Neural progenitor cell (in vitro differentiated cells): ENCODE data around the gene DUS1L. TPM values are rescaled to one million over a fixed set of nuclear protein-coding genes. Genes with fewer than 3 reads are reported as not detected.

Experiments used
- DNase-seq: peaks from one replicate; pipeline ENCODE4 v3.0.0-alpha.2; 2016; ENCODE audit warnings: low spot score
- H2AFZ ChIP-seq: fragments of 200-600 bp; sonication (generic); replicated peaks from 2 replicates; pipeline ENCODE4 v1.6.1; 2016; ENCODE audit warnings: antibody characterized with exemption
- H3F3A ChIP-seq: fragments of 200-600 bp; sonication (generic); 2 replicates; pipeline ENCODE4 v1.6.1; 2016; ENCODE audit warnings: antibody characterized with exemption, low read depth
- H3K27ac ChIP-seq: fragments of 200-600 bp; sonication (generic); 2 replicates; pipeline ENCODE4 v1.5.1; 2016; ENCODE audit warnings: mild to moderate bottlenecking
- H3K27me3 ChIP-seq: fragments of 200-600 bp; sonication (generic); 2 replicates; pipeline ENCODE4 v1.6.1; 2016; ENCODE audit warnings: mild to moderate bottlenecking, moderate library complexity
- H3K36me3 ChIP-seq: fragments of 200-600 bp; sonication (generic); 2 replicates; pipeline ENCODE4 v1.5.1; 2016
- H3K4me1 ChIP-seq: fragments of 200-600 bp; sonication (generic); 2 replicates; pipeline ENCODE4 v1.6.1; 2016; ENCODE audit warnings: mixed run types
- H3K4me2 ChIP-seq: fragments of 200-600 bp; sonication (generic); 2 replicates; pipeline ENCODE4 v1.6.1; 2016
- H3K4me3 ChIP-seq: fragments of 200-600 bp; sonication (generic); 2 replicates; pipeline ENCODE4 v1.5.1; 2016
- H3K79me2 ChIP-seq: fragments of 200-600 bp; sonication (generic); 2 replicates; pipeline ENCODE4 v1.6.1; 2016; ENCODE audit warnings: low read depth
- H3K9ac ChIP-seq: fragments of 200-600 bp; sonication (generic); 2 replicates; pipeline ENCODE4 v1.6.1; 2016
- H3K9me3 ChIP-seq: fragments of 200-600 bp; sonication (generic); 2 replicates; pipeline ENCODE4 v1.5.1; 2016; ENCODE audit warnings: low read depth
- H4K20me1 ChIP-seq: fragments of 200-600 bp; sonication (generic); 2 replicates; pipeline ENCODE4 v1.6.1; 2016; ENCODE audit warnings: low read depth
- H3K27ac Mint-ChIP-seq: 3 replicates; pipeline ENCODE4 v1.8.0; 2021; ENCODE audit warnings: mixed read lengths
- H3K27me3 Mint-ChIP-seq: 2 replicates; pipeline ENCODE4 v1.8.0; 2022; ENCODE audit warnings: low read depth, mild to moderate bottlenecking, inconsistent platforms, moderate library complexity, mixed read lengths; ENCODE audit not compliant: insufficient read depth
- H3K36me3 Mint-ChIP-seq: 3 replicates; pipeline ENCODE4 v1.8.0; 2021; ENCODE audit warnings: mixed read lengths
- H3K4me1 Mint-ChIP-seq: 3 replicates; pipeline ENCODE4 v1.8.0; 2021; ENCODE audit warnings: mixed read lengths
- H3K4me3 Mint-ChIP-seq: 3 replicates; pipeline ENCODE4 v1.8.0; 2021; ENCODE audit warnings: mild to moderate bottlenecking, moderate library complexity, mixed read lengths
- H3K9me3 Mint-ChIP-seq: 3 replicates; pipeline ENCODE4 v1.8.0; 2020; ENCODE audit warnings: mixed read lengths
- CTCF ChIP-seq: fragments of 200-600 bp; sonication (generic); IDR thresholded peaks from 2 replicates; pipeline ENCODE4 v1.5.1; 2017; ENCODE audit warnings: antibody characterized with exemption, mild to moderate bottlenecking
- EZH2 ChIP-seq: fragments of 200-600 bp; sonication (generic); IDR thresholded peaks from 2 replicates; pipeline ENCODE4 v1.6.1; 2017; ENCODE audit warnings: antibody characterized with exemption, mild to moderate bottlenecking, moderate library complexity
- EZH2phosphoT487 ChIP-seq: fragments of 200-600 bp; sonication (generic); IDR thresholded peaks from 2 replicates; pipeline ENCODE4 v1.6.1; 2017; ENCODE audit warnings: antibody characterized with exemption
- total RNA-seq: library from RNA; depleted of rRNA; stranded (reverse); fragments of >200 nt; gene quantifications from 2 replicates; pipeline ENCODE4 v1.2.3, GENCODE V29; 2015; ENCODE audit warnings: low replicate concordance

DUS1L gene
- total RNA-seq, 1 donor from 2014 or later, result 54.5 TPM

DNA sequence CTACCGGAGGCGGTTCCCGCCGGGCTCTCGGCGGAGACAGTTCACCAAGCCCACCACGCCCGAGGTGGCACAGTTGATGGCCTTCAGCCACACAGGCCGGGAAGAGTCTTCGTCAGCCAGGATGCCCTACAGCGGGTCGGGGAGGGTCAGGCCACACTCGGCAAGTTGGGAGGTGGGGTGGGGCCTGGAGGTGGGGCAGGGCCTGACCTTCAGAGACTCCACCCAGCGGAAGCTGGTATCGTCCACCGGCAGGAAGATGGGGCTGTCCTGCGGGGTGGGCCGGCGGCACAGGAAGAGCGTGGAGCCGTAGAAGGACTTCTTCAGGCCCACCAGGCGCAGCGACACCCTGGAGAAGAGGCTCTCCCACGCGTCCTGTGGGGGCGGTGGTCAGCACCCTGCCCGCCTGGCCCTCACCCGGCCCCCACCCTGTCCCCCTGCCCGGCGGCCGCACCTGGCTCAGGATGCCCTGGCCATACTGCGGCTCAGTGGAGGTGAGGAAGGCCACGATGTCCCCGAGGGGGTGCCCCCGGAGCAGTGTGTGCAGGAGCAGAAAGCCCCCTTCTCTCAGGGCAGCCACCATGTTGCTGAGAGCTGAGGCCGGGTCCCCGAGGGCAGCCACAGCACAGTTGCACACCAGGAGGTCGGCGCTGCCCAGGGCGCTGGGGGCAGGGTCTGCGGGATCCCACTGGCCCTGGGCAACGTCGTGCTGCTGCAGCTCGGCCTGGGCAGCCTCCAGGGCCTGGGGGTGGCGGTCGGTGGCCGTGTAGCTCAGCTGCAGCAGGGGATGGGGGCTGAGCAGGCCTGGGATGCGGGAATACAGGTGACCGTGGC lies 19.6 kb upstream of the DUS1L start:
- H3K4me2 ChIP-seq, result no peak overlapping the region
- H3K79me2 ChIP-seq, result no peaks in the 10 kb centered on the region
- no peak overlapping the region for H3K27ac ChIP-seq
- no peak overlapping the region for H3K4me3 ChIP-seq
- H3K36me3 ChIP-seq, result no peaks in the 10 kb centered on the region
- Mint-ChIP-seq H3K9me3 (no peaks in the 10 kb centered on the region), H3K27me3 (no peaks in the 10 kb centered on the region), H3K4me3 (no peak overlapping the region), H3K36me3 (no peaks in the 10 kb centered on the region), H3K27ac (no peak overlapping the region), H3K4me1 (no peaks in the 10 kb centered on the region)
- H3K27me3 ChIP-seq, result no peaks in the 10 kb centered on the region
- H3K4me1 ChIP-seq, result no peaks in the 10 kb centered on the region
- no peak for DNase-seq
- H2AFZ ChIP-seq, result no peak overlapping the region
- no peak overlapping the region for H3K9ac ChIP-seq
- no peaks in the 10 kb centered on the region for H3K9me3 ChIP-seq
- peaks cover 2% of the 10 kb centered on the region for H3F3A ChIP-seq
- peaks cover 91% of the 10 kb centered on the region for H4K20me1 ChIP-seq
- TF ChIP-seq EZH2phosphoT487, result no peak

DNA sequence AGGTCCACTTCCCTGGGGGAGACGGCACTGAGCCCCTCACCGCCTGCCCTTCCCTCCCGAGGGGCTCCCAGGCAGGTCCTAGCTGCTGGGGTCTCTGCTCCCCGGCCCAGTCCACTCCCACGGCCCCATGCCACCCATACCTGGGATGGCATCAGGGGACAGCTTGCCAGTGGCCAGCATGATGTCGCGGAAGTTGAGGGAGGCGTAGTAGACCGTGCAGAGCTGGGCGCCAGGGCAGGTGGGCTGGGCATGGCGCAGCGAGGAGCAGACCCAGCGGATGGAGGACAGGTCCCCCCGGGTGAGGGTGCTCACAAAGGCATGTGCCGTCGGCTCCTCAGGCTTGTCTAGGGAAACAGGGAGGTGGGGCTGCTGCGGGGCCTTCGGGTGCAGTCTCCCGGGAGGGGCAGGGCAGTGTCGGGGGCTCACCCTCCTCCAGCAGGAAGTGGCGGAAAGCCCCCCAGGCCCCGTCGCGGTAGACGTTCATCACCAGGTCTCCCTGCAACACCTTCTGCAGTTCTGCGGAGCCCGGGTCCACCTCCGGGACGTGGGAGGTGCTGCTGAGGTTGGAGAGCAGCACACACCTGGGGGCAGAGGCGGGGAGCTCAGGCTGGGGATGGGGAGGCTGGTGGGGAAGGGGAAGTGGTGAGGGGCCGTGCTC lies 18.9 kb upstream of the DUS1L start:
- TF ChIP-seq EZH2phosphoT487, result no peak
- TF ChIP-seq EZH2, result no peak
- no peak for TF ChIP-seq CTCF
- Mint-ChIP-seq H3K36me3 (peaks cover 2% of the 10 kb centered on the region), H3K4me1 (no peaks in the 10 kb centered on the region), H3K27me3 (no peaks in the 10 kb centered on the region), H3K27ac (no peak overlapping the region), H3K4me3 (no peak overlapping the region), H3K9me3 (no peaks in the 10 kb centered on the region)
- peaks cover 91% of the 10 kb centered on the region for H4K20me1 ChIP-seq
- DNase-seq, result no peak
- H3K9ac ChIP-seq, result no peak overlapping the region
- H2AFZ ChIP-seq, result no peak overlapping the region
- no peaks in the 10 kb centered on the region for H3K79me2 ChIP-seq
- H3K27me3 ChIP-seq, result no peaks in the 10 kb centered on the region
- H3F3A ChIP-seq, result peaks cover 9% of the 10 kb centered on the region
- H3K36me3 ChIP-seq, result no peaks in the 10 kb centered on the region
- no peak overlapping the region for H3K4me3 ChIP-seq
- H3K9me3 ChIP-seq, result no peaks in the 10 kb centered on the region
- no peaks in the 10 kb centered on the region for H3K4me1 ChIP-seq
- no peak overlapping the region for H3K4me2 ChIP-seq
- H3K27ac ChIP-seq, result no peak overlapping the region

DNA sequence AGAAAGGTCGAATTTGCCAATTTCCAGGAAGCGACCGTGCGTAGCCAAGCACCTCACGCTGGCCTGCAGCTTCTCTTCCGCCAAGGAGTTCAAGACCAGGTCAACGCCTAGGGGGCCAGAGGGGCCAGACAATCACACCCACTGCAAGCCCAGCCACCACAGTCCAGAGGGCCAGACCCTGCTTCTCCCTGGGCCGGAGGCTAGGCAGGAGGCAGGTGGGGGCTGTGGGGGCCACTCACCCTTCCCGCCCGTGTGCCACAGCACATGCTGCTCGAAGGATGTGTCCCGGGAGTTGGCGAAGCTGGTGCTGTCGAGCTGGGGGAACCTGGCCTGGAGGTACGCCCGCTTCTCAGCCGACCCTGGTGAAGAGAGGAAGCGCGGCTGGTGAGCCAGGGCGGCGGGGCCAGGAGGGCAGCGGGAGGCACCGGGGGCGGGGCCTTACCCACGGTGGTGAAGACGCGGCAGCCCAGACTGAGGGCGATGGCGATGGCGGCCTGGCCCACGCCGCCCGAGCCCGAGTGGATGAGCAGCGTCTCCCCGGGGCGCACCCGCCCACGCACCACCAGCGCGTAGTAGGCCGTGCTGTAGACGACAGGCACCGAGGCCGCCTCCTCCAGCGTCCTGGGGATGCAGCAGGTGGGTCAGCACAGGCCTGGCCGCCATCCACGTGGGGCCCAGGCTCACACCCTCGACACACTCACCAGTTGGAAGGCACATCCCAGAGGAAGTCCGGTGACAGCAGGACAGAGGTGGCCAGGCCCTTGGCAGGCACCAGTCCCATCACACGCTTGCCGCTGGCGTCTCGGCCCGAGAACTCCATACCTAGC lies 18.1 kb upstream of the DUS1L start:
- Histone ChIP-seq H3K27me3 (no peaks in the 10 kb centered on the region), H3K4me2 (no peak overlapping the region), H3K36me3 (no peaks in the 10 kb centered on the region), H3K27ac (no peak overlapping the region), H3K9me3 (no peaks in the 10 kb centered on the region), H4K20me1 (peaks cover 87% of the 10 kb centered on the region), H3K79me2 (no peaks in the 10 kb centered on the region), H3K4me1 (no peaks in the 10 kb centered on the region), H3K9ac (no peak overlapping the region), H2AFZ (no peak overlapping the region), H3F3A (peaks cover 11% of the 10 kb centered on the region), H3K4me3 (no peak overlapping the region)
- no peaks in the 10 kb centered on the region for H3K27me3 Mint-ChIP-seq
- TF ChIP-seq EZH2phosphoT487, result no peak
- no peak for TF ChIP-seq EZH2
- no peak for TF ChIP-seq CTCF
- H3K27ac Mint-ChIP-seq, result no peak overlapping the region
- H3K4me1 Mint-ChIP-seq, result no peaks in the 10 kb centered on the region
- peaks cover 2% of the 10 kb centered on the region for H3K36me3 Mint-ChIP-seq
- DNase-seq, result no peak
- H3K4me3 Mint-ChIP-seq, result no peak overlapping the region
- no peaks in the 10 kb centered on the region for H3K9me3 Mint-ChIP-seq
